Type B pancreatic cell (in vitro differentiated cells): ENCODE measurements around the gene ADGRE3. TPM values are rescaled to one million over a fixed set of nuclear protein-coding genes. Genes with fewer than 3 reads are reported as not detected.
"Not testable (repeated sequence)": the region's sequence is repeated elsewhere in the genome, so short reads cannot be mapped to it uniquely, and the experiment has no call there.

Source experiments
- DNase-seq: peaks from one replicate; pipeline ENCODE4 v3.0.0; 2021; ENCODE audit warnings: mixed read lengths; ENCODE audit not compliant: unreplicated experiment; ENCODE audit errors: extremely low spot score
- H3K27ac Mint-ChIP-seq: 2 replicates; pipeline ENCODE4 v1.8.0; 2021; ENCODE audit warnings: mild to moderate bottlenecking, mixed read lengths
- H3K27me3 Mint-ChIP-seq: 2 replicates; pipeline ENCODE4 v1.8.0; 2021; ENCODE audit warnings: mixed read lengths
- H3K36me3 Mint-ChIP-seq: 2 replicates; pipeline ENCODE4 v1.8.0; 2021; ENCODE audit warnings: mixed read lengths
- H3K4me1 Mint-ChIP-seq: one replicate; pipeline ENCODE4 v1.8.0; 2021; ENCODE audit warnings: mixed read lengths; ENCODE audit not compliant: unreplicated experiment
- H3K4me3 Mint-ChIP-seq: 2 replicates; pipeline ENCODE4 v1.8.0; 2021; ENCODE audit warnings: mild to moderate bottlenecking, mixed read lengths
- H3K9me3 Mint-ChIP-seq: 2 replicates; pipeline ENCODE4 v1.8.0; 2021; ENCODE audit warnings: mixed read lengths
- CTCF ChIP-seq: fragments of 200-600 bp; sonication (generic); conservative IDR thresholded peaks from 2 replicates; pipeline ENCODE4 v1.5.0; 2021; ENCODE audit warnings: antibody characterized with exemption, mild to moderate bottlenecking
- total RNA-seq: library from RNA; stranded (reverse); gene quantifications from 2 replicates; pipeline ENCODE4 v1.2.1, GENCODE V29; 2021; ENCODE audit warnings: low replicate concordance

ADGRE3 gene
- total RNA-seq, 1 donor from 2014 or later, result not detected

- no peaks in the 10 kb centered on the region for H3K4me1 Mint-ChIP-seq
- no peak overlapping the region for H3K4me3 Mint-ChIP-seq
- no peak for TF ChIP-seq CTCF
- H3K9me3 Mint-ChIP-seq, result peaks cover 11% of the 10 kb centered on the region
- no peaks in the 10 kb centered on the region for H3K27me3 Mint-ChIP-seq
- H3K36me3 Mint-ChIP-seq, result no peaks in the 10 kb centered on the region
- H3K27ac Mint-ChIP-seq, result no peak overlapping the region
- DNase-seq, result no peak
These were observed 79.1 kb downstream of the ADGRE3 start for GRCh38 chr19:14595558-14595957.

- not testable (repeated sequence) for H3K4me3 Mint-ChIP-seq, H3K27me3 Mint-ChIP-seq, H3K27ac Mint-ChIP-seq, H3K36me3 Mint-ChIP-seq, DNase-seq, H3K9me3 Mint-ChIP-seq, H3K4me1 Mint-ChIP-seq
These were observed 85.2 kb downstream of the ADGRE3 start for GRCh38 chr19:14589433-14589832.

GRCh38 chr19:14585187-14585586 lies 89.5 kb downstream of the ADGRE3 start:
- H3K4me3 Mint-ChIP-seq, H3K27me3 Mint-ChIP-seq, H3K27ac Mint-ChIP-seq, DNase-seq, H3K4me1 Mint-ChIP-seq, H3K9me3 Mint-ChIP-seq, H3K36me3 Mint-ChIP-seq: not testable (repeated sequence)

GRCh38 chr19:14584372-14584771 lies 90.3 kb downstream of the ADGRE3 start:
- not testable (repeated sequence) for H3K4me1 Mint-ChIP-seq, H3K27ac Mint-ChIP-seq, H3K4me3 Mint-ChIP-seq, DNase-seq, H3K9me3 Mint-ChIP-seq, H3K27me3 Mint-ChIP-seq, H3K36me3 Mint-ChIP-seq

- Mint-ChIP-seq H3K4me1 (no peaks in the 10 kb centered on the region), H3K27ac (no peak within 1 kb of the TSS), H3K9me3 (no peaks in the 10 kb centered on the region), H3K27me3 (no peaks in the 10 kb centered on the region), H3K4me3 (no peak within 1 kb of the TSS), H3K36me3 (no peaks in the 10 kb centered on the region)
- no peak for DNase-seq
- TF ChIP-seq CTCF, result no peak
These were observed 91.7 kb downstream of the ADGRE3 start, which contains the start of gene CLEC17A for GRCh38 chr19:14582894-14583340. TSS of gene CLEC17A (plus strand) at chr19:14583084. CDS start at chr19:14583161, 77 bp downstream.

- H3K27me3 Mint-ChIP-seq, result no peaks in the 10 kb centered on the region
- no peak for TF ChIP-seq CTCF
- H3K36me3 Mint-ChIP-seq, result no peaks in the 10 kb centered on the region
- no peak for DNase-seq
- no peak overlapping the region for H3K4me3 Mint-ChIP-seq
- no peaks in the 10 kb centered on the region for H3K9me3 Mint-ChIP-seq
- H3K4me1 Mint-ChIP-seq, result no peaks in the 10 kb centered on the region
- H3K27ac Mint-ChIP-seq, result no peak overlapping the region
These were observed 93.9 kb downstream of the ADGRE3 start for GRCh38 chr19:14580623-14581237.

- no peak for TF ChIP-seq CTCF
- no peak for DNase-seq
- no peak overlapping the region for H3K4me3 Mint-ChIP-seq
- H3K36me3 Mint-ChIP-seq, result no peaks in the 10 kb centered on the region
- no peaks in the 10 kb centered on the region for H3K9me3 Mint-ChIP-seq
- H3K27me3 Mint-ChIP-seq, result no peaks in the 10 kb centered on the region
- no peak overlapping the region for H3K27ac Mint-ChIP-seq
- H3K4me1 Mint-ChIP-seq, result peaks cover 6% of the 10 kb centered on the region
These were observed 96.7 kb downstream of the ADGRE3 start for GRCh38 chr19:14577885-14578427.
